OCI-LY3 (cell line): Measurements from ENCODE around the gene CA10.
A peak's percentile ranks its signal among the peaks of the same experiment; 100 is the strongest.

Experiments used
- H2AFZ ChIP-seq: fragments of 200-600, 300-600 bp; shearing (Covaris generic); 2 replicates; pipeline ENCODE4 v1.6.0; 2014; ENCODE audit warnings: antibody characterized with exemption, low read depth, low read length
- H3K27ac ChIP-seq: fragments of 200-600, 300-600 bp; sonication (generic); 2 replicates; pipeline ENCODE4 v1.5.1; 2014; ENCODE audit warnings: mild to moderate bottlenecking, low read length, moderate library complexity, mixed read lengths
- H3K27me3 ChIP-seq: fragments of 200-600, 300-600 bp; sonication (generic); 2 replicates; pipeline ENCODE4 v1.6.1; 2014; ENCODE audit warnings: low read depth, low read length, mixed read lengths
- H3K36me3 ChIP-seq: fragments of 200-600, 300-600 bp; sonication (generic); replicated peaks from 2 replicates; pipeline ENCODE3; 2014; ENCODE audit warnings: low read depth, low read length, mixed read lengths
- H3K4me1 ChIP-seq: fragments of 300-600, 200-600 bp; sonication (generic); 2 replicates; pipeline ENCODE4 v1.6.1; 2014; ENCODE audit warnings: low read length, mixed read lengths
- H3K4me2 ChIP-seq: fragments of 200-600, 300-600 bp; sonication (generic); 2 replicates; pipeline ENCODE4 v1.6.1; 2014; ENCODE audit warnings: low read length, mixed read lengths
- H3K4me3 ChIP-seq: fragments of 300-600, 200-600 bp; sonication (generic); 2 replicates; pipeline ENCODE4 v1.5.1; 2014; ENCODE audit warnings: antibody characterized with exemption, mild to moderate bottlenecking, low read length, moderate library complexity
- H3K79me2 ChIP-seq: fragments of 300-600, 200-600 bp; shearing (Covaris generic); 2 replicates; pipeline ENCODE4 v1.6.1; 2014; ENCODE audit warnings: mild to moderate bottlenecking, low read length, mixed read lengths
- H3K9ac ChIP-seq: fragments of 300-600, 200-600 bp; shearing (Covaris generic); 2 replicates; pipeline ENCODE4 v1.6.0; 2014; ENCODE audit warnings: mild to moderate bottlenecking, low read length, moderate library complexity
- H3K9me3 ChIP-seq: fragments of 200-600, 300-600 bp; shearing (Covaris generic); 2 replicates; pipeline ENCODE4 v1.6.1; 2014; ENCODE audit warnings: low read length, mixed read lengths; ENCODE audit not compliant: insufficient read depth
- H4K20me1 ChIP-seq: fragments of 200-600, 300-600 bp; sonication (generic); 2 replicates; pipeline ENCODE4 v1.6.1; 2016; ENCODE audit warnings: low read length, mixed read lengths; ENCODE audit not compliant: insufficient read depth
- CTCF ChIP-seq: fragments of 200-600, 300-600 bp; sonication (generic); IDR thresholded peaks from 2 replicates; pipeline ENCODE4 v1.5.1; 2014; ENCODE audit warnings: antibody characterized with exemption, low read length, low read depth
- EZH2phosphoT487 ChIP-seq: fragments of 200-600 bp; shearing (Covaris generic); IDR thresholded peaks from 2 replicates; pipeline ENCODE4 v1.6.1; 2018; ENCODE audit warnings: antibody characterized with exemption, mixed run types, low read depth

Gene CA10

GRCh38 chr17:51912939-51913338, 245.6 kb downstream of the CA10 start:
- Histone ChIP-seq H3K4me1 (peaks cover 56% of the 10 kb centered on the region), H3K79me2 (no peaks in the 10 kb centered on the region), H3K9ac (no peak overlapping the region), H4K20me1 (no peaks in the 10 kb centered on the region), H3K4me2 (no peak overlapping the region), H3K4me3 (no peak overlapping the region), H3K27ac (no peak overlapping the region), H3K9me3 (no peaks in the 10 kb centered on the region), H3K27me3 (peaks cover 22% of the 10 kb centered on the region; the same call in 1 of the 2 replicates), H2AFZ (no peak overlapping the region), H3K36me3 (no peaks in the 10 kb centered on the region)
- TF ChIP-seq EZH2phosphoT487: no peak
- no peak for TF ChIP-seq CTCF

- Histone ChIP-seq H4K20me1 (no peaks in the 10 kb centered on the region), H3K36me3 (no peaks in the 10 kb centered on the region), H3K79me2 (no peaks in the 10 kb centered on the region), H3K4me2 (no peak overlapping the region), H3K4me1 (peaks cover 49% of the 10 kb centered on the region), H2AFZ (no peak overlapping the region), H3K9ac (no peak overlapping the region), H3K27me3 (peaks cover 30% of the 10 kb centered on the region; the same call in 1 of the 2 replicates), H3K9me3 (no peaks in the 10 kb centered on the region), H3K4me3 (no peak overlapping the region), H3K27ac (no peak overlapping the region)
- no peak for TF ChIP-seq EZH2phosphoT487
- no peak for TF ChIP-seq CTCF
Measured at GRCh38 chr17:51911237-51911636, 247.3 kb downstream of the CA10 start.

- peaks cover 35% of the 10 kb centered on the region; the same call in 1 of the 2 replicates for H3K27me3 ChIP-seq
- H3K27ac ChIP-seq: peak overlapping the region; percentile 83
- no peaks in the 10 kb centered on the region for H3K9me3 ChIP-seq
- H3K4me2 ChIP-seq: peak overlapping the region; percentile 90
- H3K79me2 ChIP-seq: no peaks in the 10 kb centered on the region
- no peaks in the 10 kb centered on the region for H4K20me1 ChIP-seq
- H3K4me1 ChIP-seq: peaks cover 47% of the 10 kb centered on the region
- H3K9ac ChIP-seq: peak overlapping the region; percentile 33; the same call in 1 of the 2 replicates
- no peak for TF ChIP-seq EZH2phosphoT487
- TF ChIP-seq CTCF: no peak
- H3K4me3 ChIP-seq: peak overlapping the region; percentile 65
- no peaks in the 10 kb centered on the region for H3K36me3 ChIP-seq
- no peak overlapping the region; the same call in 1 of the 2 replicates for H2AFZ ChIP-seq
Measured at GRCh38 chr17:51909971-51910370, 248.5 kb downstream of the CA10 start.

GRCh38 chr17:51908841-51909537, 249.5 kb downstream of the CA10 start:
- TF ChIP-seq CTCF (peak; percentile 57), EZH2phosphoT487 (no peak)
- H3K4me3 ChIP-seq: peak overlapping the region; percentile 65
- no peaks in the 10 kb centered on the region for H3K36me3 ChIP-seq
- H3K27me3 ChIP-seq: peaks cover 36% of the 10 kb centered on the region; the same call in 1 of the 2 replicates
- H3K4me2 ChIP-seq: peak overlapping the region; percentile 90
- 0 out of 2 replicates have a peak overlapping the region, but pooled peaks have one; percentile 16 for H3K9ac ChIP-seq
- peak overlapping the region; percentile 83 for H3K27ac ChIP-seq
- H3K79me2 ChIP-seq: no peaks in the 10 kb centered on the region
- H3K9me3 ChIP-seq: no peaks in the 10 kb centered on the region
- no peak overlapping the region for H2AFZ ChIP-seq
- H3K4me1 ChIP-seq: peaks cover 37% of the 10 kb centered on the region
- H4K20me1 ChIP-seq: no peaks in the 10 kb centered on the region
